Smooth muscle cell of the brain vasculature (primary cell): ENCODE results near the gene EVA1B.

Source experiments
- DNase-seq: peaks from one replicate; pipeline ENCODE4 v3.0.0-alpha.2; 2012; ENCODE audit warnings: low read depth, low spot score

The EVA1B gene

DNA sequence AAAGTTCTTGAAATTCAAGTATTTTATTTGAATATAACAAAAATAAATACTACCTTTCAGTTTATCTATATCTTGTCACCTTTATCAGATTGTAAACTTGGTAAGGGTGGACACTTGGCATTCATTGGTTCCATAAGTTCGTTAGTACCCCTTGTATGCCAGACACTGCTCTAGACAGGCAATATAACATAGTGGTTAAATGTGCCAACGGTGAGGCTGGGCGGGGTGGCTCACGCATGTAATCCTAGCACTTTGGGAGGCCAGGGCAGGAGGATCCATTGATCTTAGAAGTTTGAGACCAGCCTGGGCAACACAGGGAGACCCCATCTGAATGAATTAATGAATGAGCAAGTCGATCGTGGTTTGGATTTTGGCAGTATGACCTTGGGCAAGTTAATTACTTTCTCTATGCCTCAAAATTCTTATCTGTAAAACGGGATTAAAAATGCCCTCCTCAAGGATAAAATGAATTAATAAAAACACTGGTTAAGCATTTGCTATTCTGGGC is 43.6 kb downstream of the EVA1B start:
- DNase-seq: no peak

- no peak for DNase-seq
Observed at GRCh38 chr1:36279110-36279788, 44.2 kb downstream of the EVA1B start.

DNA sequence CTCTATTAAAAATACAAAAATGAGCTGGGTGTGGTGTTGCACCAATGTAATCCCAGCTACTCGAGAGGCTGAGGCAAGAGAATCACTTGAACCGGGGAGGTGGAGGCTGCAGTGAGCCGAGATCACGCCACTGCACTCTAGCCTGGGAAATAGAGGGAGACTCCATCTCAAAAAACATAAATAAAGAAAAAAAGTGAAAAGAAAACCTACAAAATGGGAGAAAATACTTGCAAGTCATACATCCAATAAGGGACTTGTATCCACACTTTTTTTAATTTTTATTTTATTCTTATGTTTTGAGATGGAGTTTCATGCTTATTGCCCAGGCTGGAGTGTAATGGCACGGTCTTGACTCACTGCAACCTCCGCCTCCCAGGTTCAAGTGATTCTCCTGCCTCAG is 46.8 kb downstream of the EVA1B start:
- no peak for DNase-seq

DNA sequence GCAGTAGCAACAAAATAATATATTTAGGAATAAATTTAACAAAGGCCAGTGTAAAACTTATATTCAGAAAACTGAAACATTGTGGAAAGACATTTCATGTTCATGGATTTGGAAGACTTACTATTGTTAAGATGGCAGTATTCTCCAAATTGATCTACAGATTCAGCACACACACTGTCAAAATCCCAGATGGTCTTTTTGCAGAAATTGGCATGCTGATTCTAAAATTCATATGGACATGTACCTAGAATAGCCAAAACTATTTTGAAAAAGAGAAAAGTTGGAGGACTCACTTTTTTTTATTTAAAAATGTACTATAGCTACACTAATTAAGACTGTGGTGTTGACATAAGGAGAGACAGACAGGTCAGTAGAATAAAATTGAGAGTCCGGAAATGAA is 49.2 kb downstream of the EVA1B start:
- DNase-seq: no peak

DNA sequence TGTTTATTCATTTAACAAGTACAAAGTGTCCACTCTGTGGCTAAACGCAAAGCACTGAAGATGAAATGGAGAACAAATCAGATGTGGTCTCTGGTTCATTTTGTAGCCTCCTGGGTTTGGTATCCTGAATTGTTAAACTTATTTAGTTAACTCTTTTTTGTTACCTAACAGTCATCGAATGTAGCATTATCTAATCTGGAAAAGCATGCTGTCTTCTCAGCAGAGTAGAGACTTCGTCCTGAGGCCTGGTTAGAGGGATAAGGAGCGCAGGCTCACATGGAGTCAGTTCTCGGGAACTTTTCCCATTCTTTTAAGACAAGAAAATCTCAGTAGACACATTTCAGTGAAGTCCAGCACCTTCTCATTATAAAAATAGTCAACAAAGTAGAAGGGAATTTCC is 50.4 kb downstream of the EVA1B start:
- DNase-seq: no peak
